ENCODE measurements around the gene CPAMD8.
"Not testable (repeated sequence)": the region's sequence is repeated elsewhere in the genome, so short reads cannot be mapped to it uniquely, and the experiment has no call there.

The CPAMD8 gene

GRCh38 chr19:16874978-16875299 is 151.7 kb downstream of the CPAMD8 start:
- not testable (repeated sequence) for DNase-seq (ENCODE audit: low read depth in 2 of 2)

DNA sequence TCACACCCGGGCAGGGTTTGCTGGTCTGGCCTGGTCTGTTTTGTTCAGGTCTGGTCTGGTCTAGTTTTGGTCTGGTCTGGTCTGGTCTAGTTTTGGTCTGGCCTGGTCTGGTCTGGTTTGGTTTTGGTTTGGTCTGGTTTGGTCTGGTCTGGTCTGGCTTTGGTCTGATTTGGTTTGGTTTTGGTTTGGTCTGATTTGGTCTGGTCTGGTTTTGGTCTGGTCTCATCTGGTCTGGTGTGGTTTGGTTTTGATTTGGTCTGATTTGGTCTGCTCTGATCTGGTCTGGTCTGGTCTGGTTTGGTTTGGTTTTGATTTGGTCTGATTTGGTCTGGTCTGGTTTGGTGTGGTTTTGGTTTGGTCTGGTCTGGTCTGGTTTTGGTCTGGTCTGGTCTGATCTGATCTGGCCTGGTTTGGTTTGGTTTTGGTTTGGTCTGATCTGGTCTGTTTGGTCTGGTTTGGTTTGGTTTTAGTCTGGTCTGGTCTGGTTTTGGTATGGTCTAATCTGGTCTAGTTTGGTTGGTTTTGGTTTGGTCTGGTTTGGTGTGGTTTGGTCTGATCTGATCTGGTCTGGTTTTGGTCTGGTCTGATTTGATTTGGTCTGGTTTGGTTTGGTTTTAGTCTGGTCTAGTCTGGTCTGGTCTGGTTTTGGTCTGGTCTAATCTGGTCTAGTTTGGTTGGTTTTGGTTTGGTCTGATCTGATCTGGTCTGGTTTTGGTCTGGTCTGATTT is 152.2 kb downstream of the CPAMD8 start:
- DNase-seq (ENCODE audit: low read depth in 2 of 2) = no peak

DNA sequence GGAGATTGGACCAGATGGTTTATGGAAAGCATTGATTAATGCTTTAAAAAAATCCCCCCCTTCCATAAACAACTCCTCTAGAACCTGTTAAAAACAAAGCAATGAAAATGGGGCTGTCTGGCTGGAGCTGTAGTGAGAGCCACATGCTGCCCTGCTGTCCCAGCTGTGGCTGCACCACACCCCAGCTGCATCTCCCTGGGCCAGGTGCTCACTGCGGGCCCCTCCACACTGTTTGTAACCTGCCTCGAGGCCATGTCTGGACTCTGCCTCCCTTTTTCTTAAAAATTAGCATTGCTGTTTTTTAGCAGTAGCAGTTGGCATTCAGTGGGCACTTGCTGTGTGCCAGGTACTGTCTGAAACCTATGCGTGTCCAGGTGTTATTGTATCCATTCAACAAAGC is 153.0 kb downstream of the CPAMD8 start:
- no peak for DNase-seq (ENCODE audit: low read depth in 2 of 2)

DNA sequence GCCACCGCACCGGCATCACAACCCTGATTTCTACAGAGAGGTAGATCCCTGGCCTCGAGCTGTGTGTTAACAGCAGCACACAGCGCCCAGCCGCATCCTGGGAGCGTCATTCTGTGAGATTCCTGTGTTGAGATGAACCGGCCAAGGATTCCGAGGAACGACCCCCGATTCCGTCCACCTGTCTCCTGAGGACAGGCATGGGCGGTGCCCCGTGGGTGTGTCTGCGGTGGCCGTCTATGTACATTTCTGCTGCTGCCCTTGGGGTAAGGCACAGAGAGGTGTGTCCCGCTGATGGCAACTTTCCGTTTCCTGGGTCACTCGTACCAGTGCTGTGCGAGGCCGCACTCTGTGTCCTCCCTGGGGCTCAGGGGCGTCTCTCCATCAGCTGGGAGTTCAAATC is 153.9 kb downstream of the CPAMD8 start:
- DNase-seq (ENCODE audit: low read depth in 2 of 2) = no peak

GRCh38 chr19:16871871-16872270 is 154.7 kb downstream of the CPAMD8 start:
- no peak for DNase-seq (ENCODE audit: low read depth in 2 of 2)

DNA sequence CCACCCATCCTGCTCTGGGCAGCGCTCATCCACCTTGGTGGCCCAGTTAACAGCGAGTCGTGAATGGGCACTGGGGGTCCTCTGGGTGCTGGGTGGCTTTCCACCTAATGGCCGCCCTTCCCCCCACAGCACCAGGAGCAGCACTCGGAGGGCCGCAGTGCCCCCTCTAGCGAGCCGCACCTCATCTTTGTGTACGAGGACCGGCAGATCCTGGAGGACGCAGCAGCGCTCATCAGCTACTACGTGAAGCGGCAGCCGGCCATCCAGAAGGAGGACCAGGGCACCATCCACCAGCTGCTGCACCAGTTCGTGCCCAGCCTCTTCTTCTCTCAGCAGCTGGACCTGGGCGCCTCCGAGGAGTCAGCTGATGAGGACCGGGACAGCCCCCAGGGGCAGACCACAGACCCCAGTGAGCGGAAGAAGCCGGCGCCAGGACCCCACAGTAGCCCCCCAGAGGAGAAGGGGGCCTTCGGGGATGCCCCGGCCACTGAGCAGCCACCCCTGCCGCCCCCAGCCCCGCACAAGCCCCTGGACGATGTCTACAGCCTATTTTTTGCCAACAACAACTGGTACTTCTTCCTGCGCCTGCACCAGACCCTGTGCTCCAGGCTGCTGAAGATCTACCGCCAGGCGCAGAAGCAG is 157.2 kb downstream of the CPAMD8 start:
- no peak for DNase-seq (ENCODE audit: low read depth in 2 of 2)

DNA sequence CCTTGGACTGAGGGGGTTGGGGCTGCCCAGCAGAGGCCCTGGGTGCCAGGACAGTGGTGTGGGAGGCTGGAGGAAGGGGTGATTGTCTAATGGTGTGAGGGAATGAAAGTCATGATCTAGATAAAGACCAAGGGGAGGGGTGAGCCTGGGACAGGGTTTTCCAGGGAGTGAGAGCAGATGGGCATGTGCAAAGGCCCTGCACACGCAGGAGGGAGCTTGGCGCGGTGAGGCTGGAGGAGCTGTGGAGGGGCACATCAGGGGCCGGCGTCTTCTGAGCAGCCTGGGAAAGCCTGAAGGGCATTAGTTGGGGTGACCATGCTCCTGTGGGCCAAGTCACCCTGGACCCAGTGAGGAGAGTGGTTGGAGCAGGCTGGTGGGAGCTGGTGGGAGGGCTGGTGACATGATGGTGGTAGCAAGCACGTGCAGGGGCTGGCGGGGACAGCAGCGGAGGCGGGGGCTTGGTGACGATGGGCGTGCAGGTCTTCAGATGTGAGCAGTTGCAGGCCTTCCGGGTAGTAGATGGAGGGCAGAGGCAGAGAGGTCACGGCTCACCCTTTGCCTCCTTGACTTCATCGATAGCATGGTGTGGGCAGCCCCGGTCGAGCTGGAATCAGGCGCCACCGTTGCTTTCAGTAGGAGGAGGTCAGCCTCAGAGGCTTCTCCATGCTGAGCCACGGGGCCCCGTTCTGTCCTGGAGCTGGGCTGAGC is 158.0 kb downstream of the CPAMD8 start:
- DNase-seq (ENCODE audit: low read depth in 2 of 2) = no peak

DNA sequence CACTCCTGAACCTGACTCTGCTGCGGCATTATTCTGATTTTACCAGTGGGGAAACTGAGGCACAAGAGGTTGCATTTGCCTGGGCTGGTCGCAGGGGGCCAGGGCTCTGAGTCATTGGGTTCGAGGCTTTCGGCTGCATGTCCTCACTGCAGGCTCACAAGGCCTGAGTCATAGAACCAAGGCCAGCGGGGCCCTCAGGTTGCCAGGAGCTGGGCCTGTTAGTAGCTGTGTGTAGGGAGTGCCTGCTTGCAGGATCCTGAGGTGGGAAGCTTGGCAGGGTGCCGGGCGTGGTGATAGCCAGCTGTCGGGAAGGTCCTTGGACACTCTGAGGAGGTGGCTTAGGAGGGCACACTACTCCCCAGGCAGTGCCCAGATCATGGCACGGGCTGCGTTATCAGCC is 159.4 kb downstream of the CPAMD8 start:
- no peak for DNase-seq (ENCODE audit: low read depth in 2 of 2)

DNA sequence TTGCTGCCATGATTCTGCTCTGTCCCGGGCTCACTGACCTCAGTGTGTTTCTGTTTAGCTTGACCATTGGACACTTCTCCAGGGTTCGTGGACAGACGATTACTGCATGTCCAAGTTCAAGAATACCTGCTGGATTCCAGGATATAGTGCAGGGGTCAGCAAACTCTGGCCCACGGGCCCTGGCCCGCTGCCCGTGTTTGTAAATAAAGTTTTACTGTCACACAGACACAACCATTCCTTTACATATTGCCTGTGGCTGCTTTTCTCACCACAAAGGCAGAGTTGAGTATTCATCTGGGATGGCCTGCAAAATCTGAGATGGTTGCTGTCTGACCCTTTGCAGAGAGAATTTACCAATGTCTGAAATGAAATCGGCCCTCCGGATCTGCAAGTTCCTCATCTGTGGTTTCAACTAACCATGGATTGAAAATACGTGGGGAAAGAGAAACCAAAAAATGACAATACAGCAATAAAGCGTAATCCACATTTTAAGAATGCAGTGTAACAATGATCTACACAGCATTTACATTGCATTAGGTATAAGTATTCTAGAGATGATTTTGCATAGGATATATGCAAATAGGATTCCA is 163.7 kb downstream of the CPAMD8 start:
- DNase-seq (ENCODE audit: low read depth in 2 of 2) = no peak

DNA sequence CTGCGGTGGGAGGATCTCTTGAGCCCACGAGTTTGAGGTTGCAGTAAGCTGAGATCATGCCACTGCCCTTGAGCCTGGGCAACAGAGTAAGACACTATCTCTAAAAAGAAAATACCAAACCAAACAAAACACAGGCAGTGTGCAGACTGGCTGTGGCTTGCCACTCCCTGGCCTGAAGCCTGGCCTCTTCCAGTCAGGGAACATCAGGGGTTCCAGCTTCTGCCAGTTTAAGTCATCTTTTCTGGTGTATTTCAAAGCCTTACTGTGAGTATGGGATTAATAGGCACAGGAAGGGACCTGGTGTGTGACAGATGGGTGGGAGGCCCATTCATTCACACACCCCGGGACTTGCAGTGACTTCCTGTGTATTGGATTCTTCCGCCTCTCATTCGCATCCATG is 164.8 kb downstream of the CPAMD8 start:
- no peak for DNase-seq (ENCODE audit: low read depth in 2 of 2)

- no peak for DNase-seq (ENCODE audit: low read depth in 2 of 2)
These were observed 165.6 kb downstream of the CPAMD8 start for GRCh38 chr19:16861011-16861410.

- no peak for DNase-seq (ENCODE audit: low read depth in 2 of 2)
These were observed 166.5 kb downstream of the CPAMD8 start for GRCh38 chr19:16860118-16860517.

DNA sequence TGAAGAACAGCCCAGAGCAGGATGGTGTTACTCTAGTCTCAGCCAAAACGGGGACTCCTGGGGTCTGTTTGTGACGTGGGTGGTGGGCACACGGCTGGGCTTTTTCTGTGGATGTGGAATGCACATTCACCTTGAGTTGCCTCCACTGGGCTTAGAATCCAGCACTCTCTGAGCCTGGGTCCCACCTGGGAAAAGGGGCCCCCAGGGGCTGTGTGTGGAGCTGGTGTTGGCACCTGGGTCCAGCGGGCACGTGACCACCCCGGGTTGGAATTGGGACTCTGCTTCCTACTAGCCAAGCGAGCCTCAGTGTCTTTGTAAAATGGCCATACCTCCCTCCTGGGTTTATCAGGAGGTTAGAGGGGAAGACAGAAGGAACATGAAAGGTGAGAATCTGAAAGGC is 167.0 kb downstream of the CPAMD8 start:
- no peak for DNase-seq (ENCODE audit: low read depth in 2 of 2)

DNA sequence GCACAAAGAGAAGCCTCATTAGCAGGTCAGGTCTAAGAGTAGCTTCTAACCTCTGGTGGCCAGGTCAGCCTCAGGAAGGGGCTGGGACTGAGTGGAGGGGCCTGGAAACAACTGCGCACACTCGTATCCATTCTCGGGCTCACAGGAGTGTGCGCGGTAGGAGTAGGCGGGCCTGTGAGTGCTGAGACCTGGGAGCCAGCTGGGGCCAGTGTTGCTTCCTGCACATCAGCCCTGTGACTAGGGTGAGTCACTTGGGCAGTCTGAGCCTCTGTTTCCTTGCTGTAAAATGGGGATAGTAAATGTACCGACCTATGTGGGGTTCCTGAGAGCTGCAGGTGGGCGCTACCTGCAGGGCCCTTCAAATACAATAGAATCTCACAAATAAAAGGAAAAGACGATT is 170.5 kb downstream of the CPAMD8 start:
- DNase-seq (ENCODE audit: low read depth in 2 of 2) = no peak

GRCh38 chr19:16853066-16853465 is 173.5 kb downstream of the CPAMD8 start:
- no peak for DNase-seq (ENCODE audit: low read depth in 2 of 2)

DNA sequence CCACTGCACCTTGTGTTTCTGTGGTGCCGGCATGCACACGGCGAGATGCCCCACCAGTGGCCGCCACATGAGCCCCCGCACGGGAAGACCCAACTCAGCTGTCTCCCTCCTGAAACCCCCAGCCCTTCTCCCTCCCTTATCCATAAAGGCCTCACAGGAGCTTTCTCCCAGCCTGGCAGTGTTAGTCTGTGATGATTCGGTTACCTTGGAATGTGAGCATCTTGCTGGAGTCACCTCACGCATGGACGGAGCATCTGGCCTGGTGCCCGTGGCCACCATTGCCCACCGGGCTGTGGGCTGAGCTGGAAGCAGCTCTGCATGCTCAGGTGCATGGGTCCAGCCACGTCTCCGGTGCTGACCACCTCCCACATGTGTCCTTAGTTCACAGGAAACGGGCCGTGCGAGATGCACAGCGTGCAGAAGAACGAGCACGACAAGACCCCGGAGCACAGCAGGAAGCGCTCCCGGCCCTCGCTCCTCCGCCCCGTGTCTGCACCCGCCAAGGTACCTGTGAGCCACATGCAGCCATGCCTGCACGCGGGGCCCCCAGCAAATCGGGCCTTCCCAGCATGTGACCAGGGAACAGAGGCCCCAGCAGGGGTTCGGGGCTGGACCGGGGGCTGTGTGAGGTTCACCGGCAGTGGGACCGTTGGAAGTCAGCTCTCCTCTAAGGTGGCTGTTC is 175.4 kb downstream of the CPAMD8 start:
- no peak for DNase-seq (ENCODE audit: low read depth in 2 of 2)

- DNase-seq (ENCODE audit: low read depth in 2 of 2) = no peak
These were observed 176.5 kb downstream of the CPAMD8 start for GRCh38 chr19:16850133-16850532.

GRCh38 chr19:16849168-16849567 is 177.4 kb downstream of the CPAMD8 start:
- DNase-seq (ENCODE audit: low read depth in 2 of 2) = no peak

DNA sequence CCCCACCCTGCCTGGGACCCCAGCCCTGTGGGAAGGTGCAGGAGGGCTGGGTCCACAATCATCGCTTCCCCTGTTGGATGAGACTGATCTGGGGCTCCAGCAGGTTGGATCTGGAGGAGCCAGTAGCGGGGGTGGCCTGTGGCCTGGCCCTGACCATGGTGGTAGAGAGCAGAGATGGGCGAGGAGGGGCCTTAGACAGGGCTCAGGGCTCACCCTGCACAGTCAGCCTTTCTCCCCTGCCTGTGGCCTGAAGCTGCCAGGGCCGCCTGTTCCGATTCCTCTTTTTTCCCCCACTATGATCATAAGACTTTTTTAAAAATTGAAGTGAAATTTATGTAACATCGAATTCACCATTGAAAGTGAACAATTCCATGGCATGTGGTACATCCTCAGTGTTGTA is 179.2 kb downstream of the CPAMD8 start:
- no peak for DNase-seq (ENCODE audit: low read depth in 2 of 2)

GRCh38 chr19:16846901-16847300 is 179.7 kb downstream of the CPAMD8 start:
- no peak for DNase-seq (ENCODE audit: low read depth in 2 of 2)
